Keratinocyte (primary cell): ENCODE results near the gene DGKI.

Experiments
- EZH2 ChIP-seq: IDR thresholded peaks from one replicate; pipeline ENCODE4 v1.6.1; 2012; ENCODE audit warnings: inconsistent platforms, mild to moderate bottlenecking, low read length, moderate library complexity
- TF ChIP-seq, protein P1 (sequence below), 3 experiments: IDR thresholded peaks in 1 of 3; conservative IDR thresholded peaks in 1 of 3; optimal IDR thresholded peaks in 1 of 3; 2 replicates in 2 of 3; 3 replicates in 1 of 3; pipeline versions ENCODE3 to v1.5.1; 2011; ENCODE audit warnings: low read length in 3 of 3, mild to moderate bottlenecking in 3 of 3, moderate library complexity in 2 of 3, control low read depth in 1 of 3, inconsistent platforms in 1 of 3; ENCODE audit not compliant: insufficient read depth in 2 of 3; ENCODE audit errors: extremely low read depth in 1 of 3

DNA sequence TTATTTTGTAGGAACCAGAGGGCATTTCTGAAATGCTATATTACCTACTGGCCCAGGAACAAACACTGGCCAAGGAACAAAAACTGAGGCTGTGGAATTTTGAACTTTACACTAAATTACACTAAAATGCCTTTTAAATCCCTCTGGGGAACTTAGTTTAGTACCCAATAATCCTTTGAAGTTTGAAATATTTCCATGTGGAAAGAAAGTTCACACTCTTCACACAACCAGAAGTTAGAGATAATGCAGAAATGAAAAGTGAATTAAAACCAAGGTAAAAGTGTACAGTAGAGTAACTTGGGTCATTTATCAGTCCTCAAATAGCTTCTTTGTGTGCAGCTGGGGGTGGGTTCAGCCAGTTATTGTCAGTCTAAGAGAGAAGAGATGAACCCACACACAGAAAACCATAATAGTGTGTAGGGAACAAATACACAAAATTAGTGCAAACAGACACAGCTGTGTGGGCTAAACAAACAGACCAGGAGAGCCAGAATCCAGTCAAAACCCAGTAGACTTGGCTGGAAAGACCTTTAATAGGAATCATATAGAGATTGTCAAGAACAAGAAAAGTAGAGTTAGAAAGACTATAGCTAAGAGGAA, 46.5 kb upstream of the DGKI start:
- TF ChIP-seq, protein P1, sequence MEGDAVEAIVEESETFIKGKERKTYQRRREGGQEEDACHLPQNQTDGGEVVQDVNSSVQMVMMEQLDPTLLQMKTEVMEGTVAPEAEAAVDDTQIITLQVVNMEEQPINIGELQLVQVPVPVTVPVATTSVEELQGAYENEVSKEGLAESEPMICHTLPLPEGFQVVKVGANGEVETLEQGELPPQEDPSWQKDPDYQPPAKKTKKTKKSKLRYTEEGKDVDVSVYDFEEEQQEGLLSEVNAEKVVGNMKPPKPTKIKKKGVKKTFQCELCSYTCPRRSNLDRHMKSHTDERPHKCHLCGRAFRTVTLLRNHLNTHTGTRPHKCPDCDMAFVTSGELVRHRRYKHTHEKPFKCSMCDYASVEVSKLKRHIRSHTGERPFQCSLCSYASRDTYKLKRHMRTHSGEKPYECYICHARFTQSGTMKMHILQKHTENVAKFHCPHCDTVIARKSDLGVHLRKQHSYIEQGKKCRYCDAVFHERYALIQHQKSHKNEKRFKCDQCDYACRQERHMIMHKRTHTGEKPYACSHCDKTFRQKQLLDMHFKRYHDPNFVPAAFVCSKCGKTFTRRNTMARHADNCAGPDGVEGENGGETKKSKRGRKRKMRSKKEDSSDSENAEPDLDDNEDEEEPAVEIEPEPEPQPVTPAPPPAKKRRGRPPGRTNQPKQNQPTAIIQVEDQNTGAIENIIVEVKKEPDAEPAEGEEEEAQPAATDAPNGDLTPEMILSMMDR (optimal IDR thresholded peaks at IDR 0.05 in 1 of 3, IDR thresholded peaks at IDR 0.05 in 1 of 3, conservative IDR thresholded peaks at IDR 0.05 in 1 of 3; ENCODE audit: extremely low read depth in 1 of 3, insufficient read depth in 2 of 3, low read length in 3 of 3): no peak
- TF ChIP-seq EZH2: no peak
